ENCODE data around the gene DHFR2.

DNA sequence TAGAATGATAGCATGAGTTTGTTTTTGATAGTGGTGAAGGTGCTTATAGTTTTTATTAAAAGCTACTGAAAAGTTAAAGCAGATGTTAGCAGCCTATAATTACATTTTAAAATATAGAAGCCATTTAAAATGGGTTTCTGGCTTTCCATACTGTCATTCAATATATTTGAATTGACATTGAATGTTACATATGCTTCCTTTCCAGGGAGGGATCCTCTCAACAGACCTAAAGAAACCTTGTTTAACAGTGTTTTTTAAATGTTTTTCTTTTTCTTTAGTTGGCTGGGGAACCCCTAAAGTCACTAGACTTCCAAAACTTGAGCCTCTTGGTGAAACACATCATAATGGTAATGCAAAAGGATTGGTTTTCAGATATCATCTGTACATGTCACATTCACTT lies 12.2 kb downstream of the DHFR2 start:
- TF ChIP-seq, protein P1, sequence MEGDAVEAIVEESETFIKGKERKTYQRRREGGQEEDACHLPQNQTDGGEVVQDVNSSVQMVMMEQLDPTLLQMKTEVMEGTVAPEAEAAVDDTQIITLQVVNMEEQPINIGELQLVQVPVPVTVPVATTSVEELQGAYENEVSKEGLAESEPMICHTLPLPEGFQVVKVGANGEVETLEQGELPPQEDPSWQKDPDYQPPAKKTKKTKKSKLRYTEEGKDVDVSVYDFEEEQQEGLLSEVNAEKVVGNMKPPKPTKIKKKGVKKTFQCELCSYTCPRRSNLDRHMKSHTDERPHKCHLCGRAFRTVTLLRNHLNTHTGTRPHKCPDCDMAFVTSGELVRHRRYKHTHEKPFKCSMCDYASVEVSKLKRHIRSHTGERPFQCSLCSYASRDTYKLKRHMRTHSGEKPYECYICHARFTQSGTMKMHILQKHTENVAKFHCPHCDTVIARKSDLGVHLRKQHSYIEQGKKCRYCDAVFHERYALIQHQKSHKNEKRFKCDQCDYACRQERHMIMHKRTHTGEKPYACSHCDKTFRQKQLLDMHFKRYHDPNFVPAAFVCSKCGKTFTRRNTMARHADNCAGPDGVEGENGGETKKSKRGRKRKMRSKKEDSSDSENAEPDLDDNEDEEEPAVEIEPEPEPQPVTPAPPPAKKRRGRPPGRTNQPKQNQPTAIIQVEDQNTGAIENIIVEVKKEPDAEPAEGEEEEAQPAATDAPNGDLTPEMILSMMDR (IDR thresholded peaks at IDR 0.05): no peak
- no peak for TF ChIP-seq EZH2 (IDR thresholded peaks at IDR 0.05; ENCODE audit: borderline replicate concordance, insufficient read depth, low read depth, low read length, poor library complexity, severe bottlenecking)
